GM23338 (cell line): ENCODE results near the gene HOXD4. TPM values are rescaled to one million over a fixed set of nuclear protein-coding genes. Genes with fewer than 3 reads are reported as not detected.
A peak's percentile ranks its signal among the peaks of the same experiment; 100 is the strongest.

ENCODE experiments used
- ATAC-seq: fragments of 200-7000 bp; cut with Tn5 transposase; 3 replicates; pipeline ENCODE4 v1.9.1; 2020
- DNase-seq: peaks from one replicate; pipeline ENCODE4 v3.0.0-alpha.2; 2015; ENCODE audit warnings: low spot score
- H2AFZ ChIP-seq: fragments of 200-600 bp; sonication (generic); 2 replicates; pipeline ENCODE4 v1.8.0; 2016; ENCODE audit warnings: antibody characterized with exemption, mild to moderate bottlenecking, moderate library complexity
- H3F3A ChIP-seq: fragments of 200-600 bp; sonication (generic); replicated peaks from 2 replicates; pipeline ENCODE4 v1.8.0; 2017; ENCODE audit warnings: antibody characterized with exemption, mixed run types, low read depth
- H3K27ac ChIP-seq: fragments of 200-600 bp; sonication (generic); 2 replicates; pipeline ENCODE4 v1.6.1; 2016; ENCODE audit warnings: low read depth
- H3K27me3 ChIP-seq: fragments of 200-600 bp; sonication (generic); 2 replicates; pipeline ENCODE4 v1.8.0; 2016; ENCODE audit warnings: mild to moderate bottlenecking, mixed run types, moderate library complexity; ENCODE audit not compliant: insufficient read depth
- H3K36me3 ChIP-seq: fragments of 200-600 bp; sonication (generic); 2 replicates; pipeline ENCODE4 v1.8.0; 2016; ENCODE audit warnings: mild to moderate bottlenecking; ENCODE audit not compliant: insufficient read depth
- H3K4me1 ChIP-seq: fragments of 200-600 bp; sonication (generic); 2 replicates; pipeline ENCODE4 v1.8.0; 2016; ENCODE audit warnings: mild to moderate bottlenecking, moderate library complexity; ENCODE audit not compliant: insufficient read depth
- H3K4me2 ChIP-seq: fragments of 200-600 bp; sonication (generic); 2 replicates; pipeline ENCODE4 v1.7.1; 2017; ENCODE audit warnings: mixed run types
- H3K4me3 ChIP-seq: fragments of 200-600 bp; sonication (generic); 2 replicates; pipeline ENCODE4 v1.6.1; 2016; ENCODE audit warnings: mixed run types
- H3K79me2 ChIP-seq: fragments of 200-600 bp; sonication (generic); replicated peaks from 2 replicates; pipeline ENCODE4 v1.8.0; 2017; ENCODE audit warnings: mild to moderate bottlenecking; ENCODE audit not compliant: insufficient read depth
- H3K9me2 ChIP-seq: fragments of 200-600 bp; sonication (generic); 2 replicates; pipeline ENCODE4 v1.8.0; 2017; ENCODE audit not compliant: insufficient read depth
- H4K20me1 ChIP-seq: fragments of 200-600 bp; sonication (generic); replicated peaks from 2 replicates; pipeline ENCODE4 v1.8.0; 2017; ENCODE audit warnings: mild to moderate bottlenecking; ENCODE audit not compliant: insufficient read depth
- H3K27ac Mint-ChIP-seq: 2 replicates; pipeline ENCODE4 v1.8.0; 2020; ENCODE audit warnings: inconsistent platforms, mild to moderate bottlenecking, moderate library complexity, mixed read lengths
- H3K27me3 Mint-ChIP-seq: 3 replicates; pipeline ENCODE4 v1.8.0; 2022; ENCODE audit warnings: low read depth, mild to moderate bottlenecking, moderate library complexity, mixed read lengths, inconsistent platforms; ENCODE audit not compliant: insufficient read depth, poor library complexity
- H3K36me3 Mint-ChIP-seq: 3 replicates; pipeline ENCODE4 v1.8.0; 2021; ENCODE audit warnings: low read depth, mild to moderate bottlenecking, inconsistent platforms, moderate library complexity, mixed read lengths
- H3K4me1 Mint-ChIP-seq: 3 replicates; pipeline ENCODE4 v1.8.0; 2020; ENCODE audit warnings: mild to moderate bottlenecking, inconsistent platforms, mixed read lengths
- H3K4me3 Mint-ChIP-seq: 3 replicates; pipeline ENCODE4 v1.8.0; 2021; ENCODE audit warnings: moderate library complexity, mild to moderate bottlenecking, inconsistent platforms, mixed read lengths
- H3K9me3 Mint-ChIP-seq: 3 replicates; pipeline ENCODE4 v1.8.0; 2020; ENCODE audit warnings: moderate library complexity, mild to moderate bottlenecking, inconsistent platforms, mixed read lengths
- CREB1 ChIP-seq: fragments of 250-450 bp; sonication (Bioruptor Pico); IDR thresholded peaks from 2 replicates; pipeline ENCODE4 v1.5.0; 2020; ENCODE audit warnings: low read depth, mild to moderate bottlenecking, moderate library complexity
- ETS1 ChIP-seq: IDR thresholded peaks from 2 replicates; pipeline ENCODE4 v1.6.1; 2016; ENCODE audit warnings: antibody characterized with exemption
- EZH2 ChIP-seq: fragments of 200-600 bp; sonication (generic); IDR thresholded peaks from one replicate; pipeline ENCODE4 v1.8.0; 2017; ENCODE audit warnings: antibody characterized with exemption, mild to moderate bottlenecking, low read depth; ENCODE audit not compliant: unreplicated experiment
- EZH2phosphoT487 ChIP-seq: fragments of 200-600 bp; sonication (generic); IDR thresholded peaks from one replicate; pipeline ENCODE4 v1.8.1; 2018; ENCODE audit warnings: antibody characterized with exemption; ENCODE audit not compliant: unreplicated experiment
- JUNB ChIP-seq: IDR thresholded peaks from one replicate; pipeline ENCODE4 v1.6.1; 2016; ENCODE audit warnings: antibody characterized with exemption; ENCODE audit not compliant: unreplicated experiment
- POLR2AphosphoS5 ChIP-seq: IDR thresholded peaks from 2 replicates; pipeline ENCODE4 v1.6.1; 2016; ENCODE audit warnings: antibody characterized with exemption, low read depth
- REST ChIP-seq: IDR thresholded peaks from one replicate; pipeline ENCODE4 v1.6.1; 2018; ENCODE audit warnings: antibody characterized with exemption; ENCODE audit not compliant: unreplicated experiment
- polyA plus RNA-seq: library from polyadenylated mRNA; unstranded; fragments of >200 nt; fragmentation: Nextera tagmentation; extraction: Ambion mirVana; gene quantifications from 2 replicates; pipeline ENCODE4 v1.2.1, GENCODE V29; 2016
- total RNA-seq: library from RNA; depleted of rRNA; stranded (reverse); fragments of >200 nt; shearing (Covaris generic); gene quantifications from 2 replicates; pipeline ENCODE4 v1.2.3, GENCODE V29; 2014

The HOXD4 gene
- total and polyA plus RNA-seq, 2 experiments from 2014 or later, result not detected

GRCh38 chr2:176146645-176147044 is 4.7 kb upstream of the HOXD4 start (continued):
- TF ChIP-seq POLR2AphosphoS5 (no peak), CREB1 (CRISPR knock-in tag) (no peak), ETS1 (no peak)

- peaks cover 100% of the 10 kb centered on the region for H3K27me3 ChIP-seq
- H3K27ac ChIP-seq, result no peak overlapping the region
- DNase-seq (no peak), ATAC-seq (no peak; the same call in 1 of the 3 replicates)
- peak overlapping the region; percentile 38; the same call in 1 of the 2 replicates for H3K4me3 ChIP-seq
- peak overlapping the region; percentile 43; the same call in 1 of the 2 replicates for H3K4me2 ChIP-seq
- no peaks in the 10 kb centered on the region for H3K36me3 ChIP-seq
- H3K4me1 Mint-ChIP-seq, result peaks cover 15% of the 10 kb centered on the region
- H3K79me2 ChIP-seq, result no peaks in the 10 kb centered on the region
- H3K9me3 Mint-ChIP-seq, result 0 out of 3 replicates have a peak, but pooled peaks cover 2% of the 10 kb centered on the region
- no peak for TF ChIP-seq REST
- no peak for TF ChIP-seq JUNB
- peak; percentile 89 for TF ChIP-seq EZH2phosphoT487
- TF ChIP-seq EZH2, result peak; percentile 89
- no peak overlapping the region for H2AFZ ChIP-seq
- H3K4me1 ChIP-seq, result peaks cover 13% of the 10 kb centered on the region
- H3F3A ChIP-seq, result peaks cover 20% of the 10 kb centered on the region; the same call in 1 of the 2 replicates
- H4K20me1 ChIP-seq, result peaks cover 34% of the 10 kb centered on the region
- 0 out of 3 replicates have a peak overlapping the region, but pooled peaks have one; percentile 7 for H3K4me3 Mint-ChIP-seq
- H3K27me3 Mint-ChIP-seq, result peaks cover 99% of the 10 kb centered on the region
- no peaks in the 10 kb centered on the region for H3K9me2 ChIP-seq
- no peak overlapping the region for H3K27ac Mint-ChIP-seq
- H3K36me3 Mint-ChIP-seq, result no peaks in the 10 kb centered on the region
These were observed 4.0 kb upstream of the HOXD4 start for GRCh38 chr2:176147210-176147799.
